Measurements from ENCODE around the gene TMEM11.

The TMEM11 gene

DNA sequence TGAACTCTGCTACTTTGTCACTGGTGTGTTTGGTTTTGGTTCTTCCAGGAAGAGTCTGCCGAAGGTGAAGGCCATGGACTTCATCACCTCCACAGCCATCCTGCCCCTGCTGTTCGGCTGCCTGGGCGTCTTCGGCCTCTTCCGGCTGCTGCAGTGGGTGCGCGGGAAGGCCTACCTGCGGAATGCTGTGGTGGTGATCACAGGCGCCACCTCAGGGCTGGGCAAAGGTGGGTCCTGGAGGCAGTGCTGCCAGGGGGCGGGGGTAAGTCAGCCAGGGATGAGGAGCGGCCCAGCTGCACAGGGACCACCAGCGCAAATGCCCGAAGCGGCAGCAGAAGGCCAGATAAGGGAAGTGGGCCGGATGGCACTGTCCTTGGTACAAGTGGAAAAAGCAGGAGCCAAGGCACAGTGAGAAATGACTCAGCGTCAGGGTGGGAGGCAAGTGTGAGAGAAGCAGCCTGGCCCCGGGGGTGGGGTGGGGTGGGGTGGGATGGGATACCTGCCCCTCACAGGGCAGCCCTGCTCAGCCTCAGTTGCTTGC lies 41.9 kb downstream of the TMEM11 start:
- DNase-seq (ENCODE audit: low read depth): no peak
- TF ChIP-seq, protein P1, sequence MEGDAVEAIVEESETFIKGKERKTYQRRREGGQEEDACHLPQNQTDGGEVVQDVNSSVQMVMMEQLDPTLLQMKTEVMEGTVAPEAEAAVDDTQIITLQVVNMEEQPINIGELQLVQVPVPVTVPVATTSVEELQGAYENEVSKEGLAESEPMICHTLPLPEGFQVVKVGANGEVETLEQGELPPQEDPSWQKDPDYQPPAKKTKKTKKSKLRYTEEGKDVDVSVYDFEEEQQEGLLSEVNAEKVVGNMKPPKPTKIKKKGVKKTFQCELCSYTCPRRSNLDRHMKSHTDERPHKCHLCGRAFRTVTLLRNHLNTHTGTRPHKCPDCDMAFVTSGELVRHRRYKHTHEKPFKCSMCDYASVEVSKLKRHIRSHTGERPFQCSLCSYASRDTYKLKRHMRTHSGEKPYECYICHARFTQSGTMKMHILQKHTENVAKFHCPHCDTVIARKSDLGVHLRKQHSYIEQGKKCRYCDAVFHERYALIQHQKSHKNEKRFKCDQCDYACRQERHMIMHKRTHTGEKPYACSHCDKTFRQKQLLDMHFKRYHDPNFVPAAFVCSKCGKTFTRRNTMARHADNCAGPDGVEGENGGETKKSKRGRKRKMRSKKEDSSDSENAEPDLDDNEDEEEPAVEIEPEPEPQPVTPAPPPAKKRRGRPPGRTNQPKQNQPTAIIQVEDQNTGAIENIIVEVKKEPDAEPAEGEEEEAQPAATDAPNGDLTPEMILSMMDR (IDR thresholded peaks at IDR 0.05; ENCODE audit: control insufficient read depth, insufficient read depth, low read depth, low read length, missing control alignments): no peak
- H3K4me3 ChIP-seq (ENCODE audit: control insufficient read depth, low read depth, low read length): no peak overlapping the region

DNA sequence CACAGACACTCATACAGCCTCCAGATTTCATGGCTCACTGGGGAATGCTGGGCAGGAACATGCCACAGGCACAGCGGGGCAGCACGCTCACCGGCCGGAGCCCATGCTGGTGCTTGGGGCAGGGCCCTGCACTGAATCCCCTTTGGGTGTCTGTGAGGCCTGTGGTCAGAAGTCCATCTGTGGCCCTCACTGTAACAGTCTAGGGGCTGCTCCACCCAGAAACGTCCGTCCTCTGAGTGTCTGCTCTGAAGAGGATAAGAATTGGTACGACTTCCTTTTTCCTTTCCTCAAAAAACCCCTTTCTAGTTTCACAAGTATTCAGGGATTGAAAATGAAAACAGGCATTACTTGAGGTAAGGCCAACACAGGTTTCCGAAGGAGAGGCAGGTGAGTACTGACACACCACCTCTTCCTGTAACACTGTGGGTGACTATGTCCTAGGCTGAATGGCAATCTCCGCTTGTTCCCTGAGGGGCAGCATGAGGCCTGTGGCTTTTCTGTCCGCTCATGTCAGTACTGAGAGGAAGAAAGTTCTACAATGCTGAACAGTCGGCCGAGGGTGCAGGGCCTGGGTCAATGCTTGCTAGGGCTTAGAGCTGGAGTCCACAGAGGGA lies 42.5 kb downstream of the TMEM11 start:
- TF ChIP-seq, protein P1 (IDR thresholded peaks at IDR 0.05; ENCODE audit: control insufficient read depth, insufficient read depth, low read depth, low read length, missing control alignments): no peak
- DNase-seq (ENCODE audit: low read depth): no peak
- H3K4me3 ChIP-seq (ENCODE audit: control insufficient read depth, low read depth, low read length): no peak overlapping the region

DNA sequence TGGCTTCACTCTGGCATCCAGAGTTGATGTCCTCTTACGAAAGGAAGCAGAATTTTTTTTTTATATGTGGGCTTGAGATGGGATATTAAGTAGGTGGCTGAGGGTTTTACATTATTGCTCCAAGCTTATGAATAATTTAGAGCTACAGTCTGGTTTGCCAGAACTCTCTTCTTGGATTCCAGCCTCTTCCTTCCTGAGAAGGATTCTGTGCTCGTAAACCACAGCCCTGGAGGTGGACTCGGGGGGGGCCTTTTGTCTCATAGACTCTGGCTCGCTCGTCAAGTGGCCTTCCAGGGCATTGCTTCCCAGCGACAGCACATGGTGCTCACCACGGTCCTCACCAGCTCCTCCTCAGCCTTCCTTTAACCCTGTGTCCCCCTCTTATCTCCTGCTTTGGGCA lies 43.2 kb downstream of the TMEM11 start:
- TF ChIP-seq, protein P1 (IDR thresholded peaks at IDR 0.05; ENCODE audit: control insufficient read depth, insufficient read depth, low read depth, low read length, missing control alignments): no peak
- H3K4me3 ChIP-seq (ENCODE audit: control insufficient read depth, low read depth, low read length): no peak overlapping the region
- DNase-seq (ENCODE audit: low read depth): no peak

- no peak for DNase-seq (ENCODE audit: low read depth)
- H3K4me3 ChIP-seq (ENCODE audit: control insufficient read depth, low read depth, low read length): no peak overlapping the region
- TF ChIP-seq, protein P1 (IDR thresholded peaks at IDR 0.05; ENCODE audit: control insufficient read depth, insufficient read depth, low read depth, low read length, missing control alignments): no peak
These were observed 44.5 kb downstream of the TMEM11 start for GRCh38 chr17:21169496-21169895.

DNA sequence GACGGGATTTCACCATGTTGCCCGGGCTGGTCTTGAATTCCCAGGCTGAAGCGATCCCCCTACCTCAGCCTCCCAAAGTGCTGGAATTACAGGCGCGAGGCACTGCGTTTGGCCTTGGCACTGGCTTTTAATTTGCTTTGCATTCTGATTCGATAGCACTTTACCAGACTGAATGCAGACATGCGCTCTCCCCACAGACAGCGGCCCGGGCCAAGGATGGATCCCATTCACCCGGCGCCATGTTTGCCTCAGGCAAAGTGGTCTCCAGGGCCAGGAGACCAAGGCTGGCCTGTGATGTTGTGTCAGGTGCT lies 45.5 kb downstream of the TMEM11 start:
- DNase-seq (ENCODE audit: low read depth): no peak
- no peak overlapping the region for H3K4me3 ChIP-seq (ENCODE audit: control insufficient read depth, low read depth, low read length)
- TF ChIP-seq, protein P1 (IDR thresholded peaks at IDR 0.05; ENCODE audit: control insufficient read depth, insufficient read depth, low read depth, low read length, missing control alignments): no peak

DNA sequence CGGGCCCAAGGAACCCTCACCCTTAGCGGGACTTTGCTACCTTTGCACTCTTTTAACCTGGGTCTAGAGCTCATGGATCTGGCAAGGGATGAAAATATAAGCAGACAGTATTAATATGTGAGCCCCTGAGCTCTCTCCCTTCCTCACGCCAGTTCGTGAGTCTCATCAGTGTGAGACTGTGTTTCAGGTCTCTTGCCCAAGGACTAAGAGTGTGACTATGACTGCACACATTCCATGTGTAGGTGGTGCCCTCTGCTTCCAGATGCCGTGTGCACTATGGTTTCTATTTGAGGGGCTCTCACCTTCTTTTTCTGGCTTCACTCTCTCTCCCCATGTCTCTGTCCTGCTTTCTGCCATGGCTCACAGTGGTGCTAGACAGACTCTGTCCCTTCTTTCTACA lies 46.7 kb downstream of the TMEM11 start:
- no peak overlapping the region for H3K4me3 ChIP-seq (ENCODE audit: control insufficient read depth, low read depth, low read length)
- no peak for DNase-seq (ENCODE audit: low read depth)
- TF ChIP-seq, protein P1 (IDR thresholded peaks at IDR 0.05; ENCODE audit: control insufficient read depth, insufficient read depth, low read depth, low read length, missing control alignments): no peak
